ENCODE measurements around the gene TPI1.
A peak's percentile ranks its signal among the peaks of the same experiment; 100 is the strongest.
"Not testable (repeated sequence)": the region's sequence is repeated elsewhere in the genome, so short reads cannot be mapped to it uniquely, and the experiment has no call there.

TPI1 gene

GRCh38 chr12:6849427-6849826, 17.9 kb upstream of the TPI1 start:
- DNase-seq = no peak

- DNase-seq = no peak
Observed at GRCh38 chr12:6849976-6850560, 17.3 kb upstream of the TPI1 start.

GRCh38 chr12:6850796-6851152, 16.6 kb upstream of the TPI1 start:
- no peak for DNase-seq

- peak; percentile 88 for DNase-seq
Observed at GRCh38 chr12:6851153-6851920, 16.0 kb upstream of the TPI1 start, which contains the start of gene CDCA3. Gene CDCA3 (minus strand): TSS chr12:6851286. CDS start chr12:6850952, 334 bp downstream.

GRCh38 chr12:6851921-6852650, 15.2 kb upstream of the TPI1 start, which contains the start of gene USP5:
Gene USP5 (plus strand): TSS chr12:6852150. CDS start chr12:6852180, 30 bp downstream.
- peak; percentile 95 for DNase-seq

- DNase-seq = peak; percentile 72
Observed at GRCh38 chr12:6852651-6853354, 14.5 kb upstream of the TPI1 start.

- DNase-seq = no peak
Observed at GRCh38 chr12:6853626-6854025, 13.7 kb upstream of the TPI1 start.

GRCh38 chr12:6854036-6854435, 13.3 kb upstream of the TPI1 start:
- no peak for DNase-seq

GRCh38 chr12:6855322-6855721, 12.0 kb upstream of the TPI1 start:
- DNase-seq = no peak

- DNase-seq = no peak
Observed at GRCh38 chr12:6858799-6859198, 8.5 kb upstream of the TPI1 start.

- no peak for DNase-seq
Observed at GRCh38 chr12:6860116-6860515, 7.2 kb upstream of the TPI1 start.

- no peak for DNase-seq
Observed at GRCh38 chr12:6860942-6861341, 6.4 kb upstream of the TPI1 start.

GRCh38 chr12:6861391-6861790, 5.9 kb upstream of the TPI1 start:
- no peak for DNase-seq

- DNase-seq = no peak
Observed at GRCh38 chr12:6863033-6863432, 4.3 kb upstream of the TPI1 start.

GRCh38 chr12:6863586-6864321, 3.6 kb upstream of the TPI1 start:
- no peak for DNase-seq

- not testable (repeated sequence) for DNase-seq
Observed at GRCh38 chr12:6865307-6865706, 2.0 kb upstream of the TPI1 start.

GRCh38 chr12:6866163-6866919, 990 bp upstream of the TPI1 start:
- no peak for DNase-seq

GRCh38 chr12:6866920-6867412, 365 bp upstream of the TPI1 start:
- no peak for DNase-seq

GRCh38 chr12:6868211-6869048, 1.1 kb downstream of the TPI1 start:
- DNase-seq = no peak

Data from stimulated activated CD4-positive, alpha-beta T cell treated with anti-CD3 and anti-CD28 coated beads, Interleukin-12 subunit alpha, Interleukin-12 subunit beta, amount 100 ng/mL, for 4 hours (primary cell).